BLaER1 treated with 17β-estradiol and CSF1 and Interleukin-3, amounts not matched to agents 10 nM and 100 nM (cell line): ENCODE measurements around the gene ADCY9.

ENCODE experiments used
- H3K27ac ChIP-seq, 11 experiments: shearing (Covaris generic); formaldehyde crosslinking; 2 replicates each; pipeline ENCODE4 v1.8.1; 2022
- H3K27me3 ChIP-seq, 11 experiments: shearing (Covaris generic); formaldehyde crosslinking; 2 replicates each; pipeline ENCODE4 v1.8.1; 2022
- H3K36me3 ChIP-seq, 11 experiments: shearing (Covaris generic); formaldehyde crosslinking; 2 replicates each; pipeline ENCODE4 v1.8.1; 2022
- H3K4me1 ChIP-seq, 10 experiments: shearing (Covaris generic); formaldehyde crosslinking; 2 replicates each; pipeline ENCODE4 v1.8.1; 2022
- H3K4me2 ChIP-seq, 11 experiments: shearing (Covaris generic); formaldehyde crosslinking; 2 replicates each; pipeline ENCODE4 v1.8.1; 2022
- H3K4me3 ChIP-seq, 10 experiments: shearing (Covaris generic); formaldehyde crosslinking; 2 replicates each; pipeline ENCODE4 v1.8.1; 2022
- H3K9ac ChIP-seq, 11 experiments: shearing (Covaris generic); formaldehyde crosslinking; 2 replicates each; pipeline ENCODE4 v1.8.1; 2022
- H3K9me3 ChIP-seq, 11 experiments: shearing (Covaris generic); formaldehyde crosslinking; replicated peaks in 1 of 11; 2 replicates each; pipeline ENCODE4 v1.8.1; 2022
- H4K20me1 ChIP-seq, 11 experiments: shearing (Covaris generic); formaldehyde crosslinking; 2 replicates each; pipeline ENCODE4 v1.8.1; 2022
- Cebpa-rat ChIP-seq, 11 experiments: shearing (Covaris generic); IDR thresholded peaks; 2 replicates each; pipeline ENCODE4 v1.8.1; 2022

Gene ADCY9

DNA sequence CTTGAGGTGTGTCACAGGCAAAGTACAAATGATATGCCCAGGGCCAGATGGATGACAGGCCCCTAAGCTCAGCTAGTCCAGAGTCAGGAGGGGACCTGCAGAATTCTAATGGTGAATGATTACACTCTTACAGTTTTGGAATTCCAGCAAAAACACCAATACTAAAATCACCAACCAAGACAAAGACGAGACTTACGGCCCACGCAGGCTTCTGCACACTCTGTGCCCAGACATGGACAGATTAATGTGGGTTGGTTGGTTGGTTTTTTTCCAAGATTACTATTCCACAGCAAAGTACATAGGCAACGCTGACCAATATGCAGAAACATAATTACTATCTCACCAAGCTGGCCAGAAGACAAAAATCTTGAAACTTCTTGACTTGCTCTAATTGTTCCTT lies 9.7 kb downstream of the ADCY9 start:
- H4K20me1 ChIP-seq, result peaks cover 24 to 96% (median 61%) of the 10 kb centered on the region in 11 experiments; a peak in 20 of 22 replicates
- H3K27me3 ChIP-seq, result no peaks in the 10 kb centered on the region
- H3K27ac ChIP-seq, result peak overlapping the region in 2 of 11 experiments; percentile 8 to 12; a peak in 1 of 22 replicates
- peaks cover 33 to 70% (median 61%) of the 10 kb centered on the region in 10 experiments for H3K4me1 ChIP-seq
- H3K9ac ChIP-seq, result peak overlapping the region in 3 of 11 experiments; percentile 2 to 30 (median 4); a peak in 4 of 22 replicates
- H3K9me3 ChIP-seq, result peaks cover 7 to 47% (median 47%) of the 10 kb centered on the region in 11 experiments; a peak in 21 of 22 replicates
- peak overlapping the region in 5 of 10 experiments; percentile 4 to 33 (median 12); a peak in 4 of 20 replicates for H3K4me3 ChIP-seq
- TF ChIP-seq Cebpa-rat (IDR thresholded peaks at IDR 0.05), result no peak
- H3K4me2 ChIP-seq, result peak overlapping the region; percentile 56 to 100 (median 73)
- H3K36me3 ChIP-seq, result peaks cover 14 to 100% (median 93%) of the 10 kb centered on the region in 11 experiments

DNA sequence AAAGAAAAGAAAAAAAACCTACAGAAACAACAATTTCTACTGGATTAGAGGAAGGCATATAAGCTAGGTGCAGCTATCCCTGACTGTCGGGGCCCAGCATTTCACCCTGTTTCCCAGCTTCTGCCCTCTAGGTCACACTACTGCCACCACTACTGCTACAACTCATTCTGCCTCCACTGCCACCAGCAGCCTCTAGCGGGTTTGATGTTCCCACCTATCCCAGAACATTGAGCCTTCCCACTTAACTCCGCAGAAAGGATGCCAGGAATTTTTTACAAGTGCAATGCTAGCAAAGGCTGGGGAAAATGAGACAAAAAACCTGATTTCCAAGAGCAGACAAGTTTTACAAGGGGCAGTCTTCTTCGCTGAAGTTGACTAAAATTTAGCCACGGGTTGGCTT lies 10.4 kb downstream of the ADCY9 start:
- Histone ChIP-seq H3K4me3 (peak overlapping the region in 4 of 10 experiments; percentile 7 to 33 (median 12); a peak in 3 of 20 replicates), H3K27me3 (no peaks in the 10 kb centered on the region), H3K36me3 (peaks cover 14 to 100% (median 94%) of the 10 kb centered on the region in 11 experiments), H3K27ac (peak overlapping the region in 2 of 11 experiments; percentile 8 to 12; a peak in 1 of 22 replicates), H3K4me1 (peaks cover 26 to 68% (median 54%) of the 10 kb centered on the region in 10 experiments), H3K9me3 (peaks cover 7 to 54% (median 53%) of the 10 kb centered on the region in 11 experiments; a peak in 21 of 22 replicates), H3K4me2 (peak overlapping the region; percentile 56 to 100 (median 73)), H4K20me1 (peaks cover 19 to 96% (median 54%) of the 10 kb centered on the region in 11 experiments; a peak in 20 of 22 replicates), H3K9ac (peak overlapping the region in 4 of 11 experiments; percentile 2 to 30 (median 14); a peak in 4 of 22 replicates)
- no peak for TF ChIP-seq Cebpa-rat (IDR thresholded peaks at IDR 0.05)

DNA sequence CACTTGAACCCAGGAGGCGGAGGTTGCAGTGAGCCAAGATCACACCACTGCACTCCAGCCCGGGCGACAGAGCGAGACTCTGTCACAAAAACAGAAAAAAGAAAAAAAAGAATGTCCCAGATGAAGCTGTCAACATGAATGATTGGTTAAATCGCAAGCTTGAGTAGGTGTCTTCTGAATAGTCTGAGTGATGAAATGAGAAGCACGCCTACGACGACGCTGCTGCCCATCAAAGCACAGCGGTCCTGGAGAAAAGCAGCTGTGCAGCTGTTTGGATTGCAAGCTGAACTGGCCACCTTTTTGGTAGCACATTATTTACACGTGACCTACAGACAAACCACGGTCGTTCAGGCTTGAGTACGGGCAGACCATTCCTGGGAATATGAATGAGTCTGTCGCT lies 12.5 kb downstream of the ADCY9 start:
- no peak for TF ChIP-seq Cebpa-rat (IDR thresholded peaks at IDR 0.05)
- Histone ChIP-seq H3K27ac (no peak overlapping the region), H3K9me3 (peaks cover 7 to 65% (median 58%) of the 10 kb centered on the region in 11 experiments; a peak in 21 of 22 replicates), H3K4me2 (no peak overlapping the region), H3K27me3 (no peaks in the 10 kb centered on the region), H4K20me1 (peaks cover 6 to 94% (median 45%) of the 10 kb centered on the region in 11 experiments; a peak in 19 of 22 replicates), H3K36me3 (peaks cover 14 to 100% (median 95%) of the 10 kb centered on the region in 11 experiments), H3K4me1 (peaks cover 12 to 60% (median 34%) of the 10 kb centered on the region in 10 experiments), H3K4me3 (0 out of 20 replicates have a peak overlapping the region, but pooled peaks of 2 of the 10 experiments have one; percentile 21 to 28), H3K9ac (no peak overlapping the region)

DNA sequence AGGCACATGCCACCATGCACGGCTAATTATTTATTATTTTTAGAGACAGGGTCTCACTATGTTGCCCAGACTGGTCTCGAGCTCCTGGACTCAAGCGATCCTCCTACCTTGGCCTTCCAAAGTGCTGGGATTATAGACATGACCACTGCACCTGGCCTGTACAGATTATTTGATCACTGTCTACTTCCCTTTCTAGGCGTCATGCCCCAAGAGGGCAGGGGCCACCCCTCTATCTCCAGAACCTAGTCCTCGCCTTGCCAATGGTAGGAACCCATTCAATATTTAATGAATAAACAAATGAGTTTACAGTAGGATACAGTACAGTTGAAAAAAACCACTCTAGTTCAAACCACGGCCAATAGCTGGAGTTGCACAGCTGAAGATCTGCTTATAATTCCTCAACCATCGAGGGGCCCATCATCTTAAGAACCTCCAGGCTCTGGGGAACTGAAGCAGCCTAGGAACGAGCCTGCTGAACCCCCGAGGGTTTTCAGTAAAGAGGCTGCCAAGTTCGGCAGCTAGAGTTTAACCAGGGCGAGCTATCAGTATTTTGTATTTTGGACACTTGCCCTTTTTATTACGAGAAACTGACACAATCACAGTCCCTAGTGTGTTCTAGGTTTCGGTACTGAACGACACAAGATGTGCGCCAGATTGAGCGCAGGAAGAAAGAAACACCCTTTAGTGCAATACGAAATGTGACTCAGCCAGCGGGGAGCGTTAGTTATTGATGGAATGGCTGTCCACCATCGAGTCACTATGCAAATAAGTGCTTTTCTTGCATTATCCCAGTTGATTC lies 14.6 kb downstream of the ADCY9 start:
- peaks cover 7 to 65% (median 58%) of the 10 kb centered on the region in 11 experiments; a peak in 21 of 22 replicates for H3K9me3 ChIP-seq
- no peak overlapping the region for H3K4me3 ChIP-seq

DNA sequence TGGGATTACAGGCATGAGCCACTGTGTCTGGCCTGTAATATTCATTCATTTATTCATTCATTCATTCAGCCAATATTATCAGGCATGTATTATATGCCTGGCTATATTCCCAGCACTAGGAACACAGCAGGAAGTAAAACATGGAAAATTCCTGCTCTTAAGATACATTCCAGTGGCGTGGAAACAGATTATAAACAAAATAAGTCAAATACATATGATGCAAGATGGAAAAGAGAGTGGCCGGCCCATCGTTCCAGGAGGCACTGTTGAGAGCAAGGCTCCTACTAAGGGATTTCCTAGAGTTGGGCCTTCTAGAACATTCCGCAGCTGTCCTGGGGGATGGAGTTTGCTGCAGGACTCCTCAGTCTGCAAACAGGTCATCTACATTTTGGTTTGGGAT lies 17.7 kb downstream of the ADCY9 start:
- H3K27me3 ChIP-seq, result no peaks in the 10 kb centered on the region
- H3K4me2 ChIP-seq, result 0 out of 22 replicates have a peak overlapping the region, but pooled peaks of 1 of the 11 experiments have one; percentile 1
- no peak overlapping the region for H3K27ac ChIP-seq
- peaks cover 13 to 93% (median 54%) of the 10 kb centered on the region in 11 experiments; a peak in 18 of 22 replicates for H4K20me1 ChIP-seq
- peaks cover 10 to 77% (median 64%) of the 10 kb centered on the region in 11 experiments for H3K36me3 ChIP-seq
- no peak for TF ChIP-seq Cebpa-rat (IDR thresholded peaks at IDR 0.05)
- peaks cover 5 to 38% (median 31%) of the 10 kb centered on the region in 11 experiments; a peak in 21 of 22 replicates for H3K9me3 ChIP-seq
- H3K9ac ChIP-seq, result no peak overlapping the region
- peaks cover 22 to 64% (median 40%) of the 10 kb centered on the region in 10 experiments for H3K4me1 ChIP-seq
- no peak overlapping the region for H3K4me3 ChIP-seq

More for the DNA sequence above, 14.6 kb downstream of the ADCY9 start:
- Histone ChIP-seq H3K9ac (no peak overlapping the region), H4K20me1 (peaks cover 2 to 92% (median 42%) of the 10 kb centered on the region in 11 experiments; a peak in 19 of 22 replicates), H3K27me3 (no peaks in the 10 kb centered on the region), H3K4me1 (peaks cover 18 to 54% (median 28%) of the 10 kb centered on the region in 10 experiments), H3K36me3 (peaks cover 14 to 93% (median 84%) of the 10 kb centered on the region in 11 experiments), H3K4me2 (peak overlapping the region in 5 of 11 experiments; percentile 1 to 41 (median 10); a peak in 6 of 22 replicates), H3K27ac (no peak overlapping the region)
- TF ChIP-seq Cebpa-rat (IDR thresholded peaks at IDR 0.05), result no peak

DNA sequence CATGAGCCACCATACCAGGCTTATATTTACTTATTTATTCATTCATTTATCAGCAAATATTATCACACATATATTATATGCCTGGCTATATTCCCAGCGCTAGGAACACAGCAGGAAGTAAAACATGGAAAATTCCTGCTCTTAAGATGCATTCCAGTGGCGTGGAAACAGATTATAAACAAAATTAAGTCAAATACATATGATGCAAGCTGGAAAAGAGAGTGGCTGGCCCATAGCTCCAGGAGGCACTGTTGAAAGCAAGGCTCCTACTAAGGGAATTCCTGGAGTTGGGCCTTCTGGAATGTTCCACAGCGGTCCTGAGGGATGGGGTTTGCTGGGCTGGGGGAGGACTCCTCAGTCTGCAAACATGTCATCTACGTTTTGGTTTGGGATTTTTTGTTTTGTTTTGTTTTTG lies 18.4 kb downstream of the ADCY9 start:
- Histone ChIP-seq H3K4me1 (peaks cover 22 to 71% (median 43%) of the 10 kb centered on the region in 10 experiments), H3K4me3 (no peak overlapping the region), H3K4me2 (peak overlapping the region in 1 of 11 experiments; percentile 17; a peak in 1 of 22 replicates), H3K9ac (no peak overlapping the region), H3K9me3 (peaks cover 0 to 31% (median 25%) of the 10 kb centered on the region in 11 experiments; a peak in 20 of 22 replicates), H3K27ac (no peak overlapping the region), H3K36me3 (peaks cover 3 to 71% (median 59%) of the 10 kb centered on the region in 11 experiments), H4K20me1 (peaks cover 13 to 95% (median 56%) of the 10 kb centered on the region in 11 experiments; a peak in 18 of 22 replicates), H3K27me3 (no peaks in the 10 kb centered on the region)
- no peak for TF ChIP-seq Cebpa-rat (IDR thresholded peaks at IDR 0.05)

DNA sequence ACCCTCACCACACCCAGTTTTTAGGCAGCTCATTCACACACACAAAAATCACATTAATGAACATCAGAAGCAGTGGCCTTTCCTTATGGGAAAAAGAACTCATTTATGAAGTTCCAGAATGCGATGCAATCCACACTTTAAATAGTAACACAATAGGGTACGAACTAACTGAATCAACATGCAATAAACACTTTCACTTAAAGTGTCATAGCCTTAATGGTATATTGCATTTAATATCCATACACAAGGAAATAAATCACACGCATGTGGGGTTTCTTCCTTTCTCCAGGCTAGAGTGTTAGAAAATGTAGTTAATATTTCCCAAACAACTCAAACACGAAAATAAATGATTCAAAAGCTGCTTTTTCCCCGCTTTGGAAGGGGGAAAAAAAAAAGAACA lies 19.7 kb downstream of the ADCY9 start:
- Histone ChIP-seq H3K4me2 (peak overlapping the region in 10 of 11 experiments; percentile 1 to 60 (median 44); a peak in 14 of 22 replicates), H3K9me3 (peaks cover 0 to 18% (median 11%) of the 10 kb centered on the region in 11 experiments; a peak in 13 of 22 replicates), H3K4me1 (peaks cover 29 to 83% (median 52%) of the 10 kb centered on the region in 10 experiments), H3K27me3 (no peaks in the 10 kb centered on the region), H3K36me3 (peaks cover 0 to 66% (median 51%) of the 10 kb centered on the region in 11 experiments; a peak in 19 of 22 replicates), H3K27ac (peak overlapping the region in 2 of 11 experiments; percentile 7 to 27; a peak in 2 of 22 replicates), H3K9ac (peak overlapping the region in 3 of 11 experiments; percentile 9 to 24 (median 13); a peak in 1 of 22 replicates), H4K20me1 (peaks cover 13 to 99% (median 61%) of the 10 kb centered on the region in 11 experiments; a peak in 19 of 22 replicates), H3K4me3 (no peak overlapping the region)
- no peak for TF ChIP-seq Cebpa-rat (IDR thresholded peaks at IDR 0.05)

DNA sequence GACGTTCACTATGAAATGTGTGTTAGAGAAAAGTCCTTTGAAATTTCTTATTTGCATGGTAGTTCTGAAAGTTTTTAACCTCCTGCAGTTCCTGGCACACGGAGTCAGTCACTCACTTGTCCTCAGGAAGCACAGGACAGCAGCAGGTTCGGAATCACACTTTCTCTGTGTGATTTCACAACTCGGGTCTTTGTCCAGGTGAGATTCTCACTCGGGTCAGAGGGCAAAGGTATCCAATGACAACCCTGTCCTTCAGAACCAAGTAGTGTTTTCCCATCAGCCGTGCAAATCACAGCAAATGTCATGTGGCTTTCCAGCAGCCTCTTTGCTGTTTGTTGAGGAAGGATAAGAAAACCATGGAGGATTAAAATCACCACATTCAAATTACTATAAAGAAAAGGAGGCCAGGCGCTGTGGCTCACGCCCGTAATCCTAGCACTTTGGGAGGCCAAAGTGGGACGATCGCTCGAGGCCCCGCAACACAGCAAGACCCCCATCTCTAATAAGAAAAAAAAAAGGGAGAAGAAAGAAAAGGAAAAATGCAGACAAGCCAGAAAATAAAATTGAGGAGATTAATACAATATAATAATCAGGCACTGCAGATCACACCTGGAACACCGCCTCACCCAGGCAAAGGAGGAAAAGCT lies 22.0 kb downstream of the ADCY9 start:
- H3K4me3 ChIP-seq, result no peak overlapping the region
- no peak overlapping the region; a peak in 1 of 22 replicates for H3K27ac ChIP-seq
- no peaks in the 10 kb centered on the region for H3K9me3 ChIP-seq
- peaks cover 19 to 99% (median 71%) of the 10 kb centered on the region in 11 experiments; a peak in 19 of 22 replicates for H4K20me1 ChIP-seq
- peaks cover 48 to 96% (median 74%) of the 10 kb centered on the region in 10 experiments for H3K4me1 ChIP-seq
- H3K27me3 ChIP-seq, result no peaks in the 10 kb centered on the region
- peak overlapping the region in 1 of 11 experiments; percentile 0; a peak in 1 of 22 replicates for H3K4me2 ChIP-seq
- TF ChIP-seq Cebpa-rat (IDR thresholded peaks at IDR 0.05), result no peak
- 0 out of 22 replicates have a peak overlapping the region, but pooled peaks of 1 of the 11 experiments have one; percentile 1 for H3K9ac ChIP-seq
- peaks cover 0 to 54% (median 35%) of the 10 kb centered on the region in 11 experiments; a peak in 17 of 22 replicates for H3K36me3 ChIP-seq
